GM12878 (cell line): ENCODE measurements around the gene KLHL2. TPM values are rescaled to one million over a fixed set of nuclear protein-coding genes. Genes with fewer than 3 reads are reported as not detected.

ENCODE experiments used
- ATAC-seq: fragments of 200-7000 bp; cut with Tn5 transposase; 3 replicates; pipeline ENCODE4 v1.9.1; 2020; ENCODE audit warnings: mild to moderate bottlenecking, moderate library complexity
- BruUV-seq: library from RNA; stranded (reverse); fragments of 400-500 nt; replicated peaks from 2 replicates; lab custom pipeline; 2021; lab: Mats Ljungman, UMichigan
- CTCF ChIA-PET: fragments of 300-600 bp; sonication (Branson Sonifier 250); formaldehyde crosslinking; extraction: SDS; loops from one replicate; lab custom pipeline; 2021; ENCODE audit warnings: inconsistent platforms; lab: Yijun Ruan, JAX
- POLR2A ChIA-PET: fragments of 350-600 bp; formaldehyde crosslinking; extraction: SDS; loops from one replicate; lab custom pipeline; 2021; ENCODE audit warnings: inconsistent platforms; lab: Charles Lee
- RAD21 ChIA-PET: fragments of 300-600 bp; sonication (Branson Sonifier 250); formaldehyde crosslinking; loops from one replicate; lab custom pipeline; 2023; ENCODE audit warnings: antibody characterized with exemption; ENCODE audit not compliant: unreplicated experiment; lab: Charles Lee
- SMC1A ChIA-PET: fragments of 300-600 bp; sonication (Branson Sonifier 250); formaldehyde crosslinking; loops from one replicate; lab custom pipeline; 2023; ENCODE audit not compliant: unreplicated experiment, uncharacterized antibody; lab: Charles Lee
- DNase-seq: peaks from one replicate; pipeline ENCODE4 v3.0.0-alpha.2; 2011; ENCODE audit warnings: low read depth, low spot score
- FAIRE-seq: peaks from 3 replicates; lab custom pipeline; 2011; peaks lifted over from hg19 to GRCh38; lab: Jason Lieb, UNC
- H2AFZ ChIP-seq: 2 replicates; pipeline ENCODE4 v1.6.0; 2011; ENCODE audit warnings: low read depth, low read length, control low read depth; ENCODE audit not compliant: control insufficient read depth
- H3K27ac ChIP-seq: 2 replicates; pipeline ENCODE4 v1.5.1; 2011; ENCODE audit warnings: control low read depth; ENCODE audit not compliant: control insufficient read depth, insufficient read depth
- H3K27me3 ChIP-seq, 2 experiments: replicated peaks in 1 of 2; 2 replicates each; pipeline versions ENCODE4 v1.6.0 to v1.6.1; 2011; ENCODE audit warnings: low read length in 1 of 2; ENCODE audit not compliant: control insufficient read depth in 2 of 2, insufficient read depth in 2 of 2
- H3K36me3 ChIP-seq, 2 experiments: 2 replicates each; pipeline ENCODE4 v1.5.1; 2011; ENCODE audit warnings: low read length in 1 of 2; ENCODE audit not compliant: control insufficient read depth in 2 of 2, insufficient read depth in 2 of 2
- H3K4me1 ChIP-seq: 2 replicates; pipeline ENCODE4 v1.6.1; 2011; ENCODE audit warnings: mild to moderate bottlenecking, low read length, moderate library complexity, mixed read lengths; ENCODE audit not compliant: control insufficient read depth, insufficient read depth
- H3K4me2 ChIP-seq: 2 replicates; pipeline ENCODE4 v1.6.0; 2011; ENCODE audit warnings: control low read depth; ENCODE audit not compliant: control insufficient read depth, insufficient read depth
- H3K4me3 ChIP-seq: fragments of 200-600 bp; sonication (generic); 2 replicates; pipeline ENCODE4 v1.5.1; 2016
- H3K79me2 ChIP-seq: 2 replicates; pipeline ENCODE4 v1.6.0; 2011; ENCODE audit warnings: low read length; ENCODE audit not compliant: control insufficient read depth, insufficient read depth
- H3K9ac ChIP-seq: 2 replicates; pipeline ENCODE4 v1.8.0; 2011; ENCODE audit warnings: low read length, control low read depth, mixed read lengths; ENCODE audit not compliant: control insufficient read depth, insufficient read depth
- H3K9me3 ChIP-seq: replicated peaks from 3 replicates; pipeline ENCODE4 v1.5.1; 2011; ENCODE audit warnings: mild to moderate bottlenecking, low read length; ENCODE audit not compliant: control insufficient read depth, insufficient read depth
- H4K20me1 ChIP-seq: 2 replicates; pipeline ENCODE4 v1.6.0; 2011; ENCODE audit not compliant: control insufficient read depth, insufficient read depth
- ASH2L ChIP-seq: fragments of 300-600, 200-600 bp; sonication (generic); IDR thresholded peaks from 2 replicates; pipeline ENCODE4 v1.6.1; 2017; ENCODE audit warnings: low read depth, mild to moderate bottlenecking, borderline replicate concordance
- EZH2 ChIP-seq: IDR thresholded peaks from 2 replicates; pipeline ENCODE4 v1.6.1; 2012; ENCODE audit warnings: low read depth, mild to moderate bottlenecking, control low read depth, inconsistent platforms, low read length, borderline replicate concordance; ENCODE audit not compliant: control insufficient read depth
- HDAC2 ChIP-seq: fragments of 200-600 bp; sonication (generic); IDR thresholded peaks from 2 replicates; pipeline ENCODE4 v1.6.1; 2017
- NR2C1 ChIP-seq: fragments of 450-650 bp; IDR thresholded peaks from 2 replicates; pipeline ENCODE4 v1.6.1; 2017; ENCODE audit warnings: antibody characterized with exemption, mild to moderate bottlenecking, moderate library complexity
- RAD51 ChIP-seq: fragments of 450-650 bp; IDR thresholded peaks from 2 replicates; pipeline ENCODE4 v1.6.1; 2016; ENCODE audit warnings: moderate library complexity, mild to moderate bottlenecking, inconsistent platforms
- RFX5 ChIP-seq: IDR thresholded peaks from 2 replicates; pipeline ENCODE4 v1.6.1; 2011; ENCODE audit warnings: low read depth, low read length, improper control_type of control experiment
- WGBS: methylation state at CpG from one replicate; pipeline ENCODE4 v1.1.6; 2016; ENCODE audit warnings: low lambda C conversion rate; ENCODE audit not compliant: insufficient replicate concordance, insufficient coverage; ENCODE audit errors: missing lambda C conversion rate; 5-methylcytosine and 5-hydroxymethylcytosine counted together
- in situ Hi-C: fragments of 300-500 bp; cut with MboI; formaldehyde crosslinking; loops from 9 replicates; pipeline ENCODE4 v1.14.3; 2018; ENCODE audit warnings: mixed read lengths
- intact Hi-C: fragments of 100-400 bp; cut with micrococcal nuclease; formaldehyde crosslinking; loops from one replicate; pipeline ENCODE4 v1.14.2; 2022; ENCODE audit not compliant: unreplicated experiment
- polyA plus RNA-seq, 11 experiments: library from polyadenylated mRNA; depleted of rRNA in 4 of 11; unstranded in 6 of 11; stranded (reverse) in 5 of 11; fragments of >200 nt; fragmentation: Nextera tagmentation in 4 of 11; fragmentation: Illumina TruSeq in 1 of 11; extraction: Ambion mirVana in 4 of 11; extraction: Trizol in 1 of 11; gene quantifications; 1 replicate in 1 of 11; 2 replicates in 10 of 11; pipeline versions ENCODE4 v1.2.1 to v1.2.3, GENCODE V29; 2011 to 2016; ENCODE audit warnings: inconsistent platforms in 2 of 11, missing spikeins in 2 of 11, low read depth in 1 of 11
- total RNA-seq, 4 experiments: library from RNA; depleted of rRNA in 3 of 4; stranded (reverse); fragments of >200 nt in 3 of 4; fragmentation: Illumina TruSeq in 1 of 4; extraction: Trizol in 1 of 4; gene quantifications; 2 replicates each; pipeline versions ENCODE4 v1.2.1 to v1.2.3, GENCODE V29; 2013 to 2021

The KLHL2 gene
- total and polyA plus RNA-seq, 10 of the 15 experiments (the other 5 are each of a cell fraction or from before 2014, with no cell fraction given), result 4.8 to 22.8 (median 12.9) TPM

DNA sequence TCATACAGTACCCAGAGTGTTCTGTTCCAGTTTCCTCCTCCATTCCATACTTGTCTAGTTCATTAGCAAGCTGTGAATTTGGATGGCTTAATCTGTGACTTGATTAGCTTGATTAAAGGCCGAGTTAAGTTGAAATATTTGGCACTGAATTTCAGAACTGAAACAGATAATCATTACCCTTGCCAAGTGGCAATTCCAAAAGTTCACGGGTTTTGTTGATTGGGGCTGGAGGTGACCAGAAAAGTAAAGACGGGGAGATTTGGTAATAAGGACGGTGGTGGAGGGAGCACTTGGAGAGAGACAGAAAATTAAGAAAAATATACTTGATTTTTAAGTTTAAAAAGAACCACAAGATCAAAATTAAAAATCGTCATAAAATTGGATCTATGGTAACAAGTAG lies 21.9 kb upstream of the KLHL2 start:
- 63% methylated on average over 5 of the region's 5 CpGs for WGBS
- no peak overlapping the region; the same call in 1 of the 2 replicates for H2AFZ ChIP-seq
- no peak overlapping the region for H3K27ac ChIP-seq
- no peak overlapping the region for H3K4me2 ChIP-seq
- no peaks in the 10 kb centered on the region for H3K79me2 ChIP-seq
- no peaks in the 10 kb centered on the region for H3K36me3 ChIP-seq
- SMC1A ChIA-PET, result interaction anchor here (1.5 kb wide), 2 partner anchors 7 to 54 kb away, joined by 3 to 4 read pairs; no protein-coding TSS in a partner anchor
- ATAC-seq, result no peak
- in situ Hi-C loops (no loop called here), intact Hi-C loops (no loop called here)
- H3K4me1 ChIP-seq, result no peaks in the 10 kb centered on the region
- no peaks in the 10 kb centered on the region for H4K20me1 ChIP-seq
- H3K9me3 ChIP-seq, result no peaks in the 10 kb centered on the region; the same call in 2 of the 3 replicates
- TF ChIP-seq EZH2, result no peak
- no peak for TF ChIP-seq RAD51
- TF ChIP-seq HDAC2, result no peak
- TF ChIP-seq RFX5, result no peak
- no peak for TF ChIP-seq ASH2L
- no peak for TF ChIP-seq NR2C1
- POLR2A ChIA-PET, result interaction anchor here (1.0 kb wide), 1 partner anchor 9 kb away, joined by 3 read pairs; no protein-coding TSS in a partner anchor
- H3K4me3 ChIP-seq, result no peak overlapping the region
- no peak for DNase-seq
- H3K9ac ChIP-seq, result no peak overlapping the region
- RAD21 ChIA-PET, result interaction anchor here (1.2 to 1.9 kb wide), 2 partner anchors 14 to 157 kb away, joined by 3 read pairs; no protein-coding TSS in a partner anchor
- no peaks in the 10 kb centered on the region for H3K27me3 ChIP-seq
- FAIRE-seq, result no peak
- CTCF ChIA-PET, result interaction anchor here (1.1 kb wide), 1 partner anchor 171 kb away, joined by 3 read pairs; no protein-coding TSS in a partner anchor
- no TSS peak for BruUV-seq
